Amniotic epithelial cell (primary cell): ENCODE data around the gene DSC2.
"Not testable (repeated sequence)": the region's sequence is repeated elsewhere in the genome, so short reads cannot be mapped to it uniquely, and the experiment has no call there.

Experiments used
- DNase-seq: peaks from one replicate; pipeline ENCODE4 v3.0.0-alpha.2; 2010; ENCODE audit warnings: low read depth

Gene DSC2

GRCh38 chr18:31102025-31102684 lies at the start of gene DSC2:
TSS of gene DSC2 (minus strand) at chr18:31102421. CDS start at chr18:31101971, 450 bp downstream.
- peak; percentile 2 for DNase-seq

DNA sequence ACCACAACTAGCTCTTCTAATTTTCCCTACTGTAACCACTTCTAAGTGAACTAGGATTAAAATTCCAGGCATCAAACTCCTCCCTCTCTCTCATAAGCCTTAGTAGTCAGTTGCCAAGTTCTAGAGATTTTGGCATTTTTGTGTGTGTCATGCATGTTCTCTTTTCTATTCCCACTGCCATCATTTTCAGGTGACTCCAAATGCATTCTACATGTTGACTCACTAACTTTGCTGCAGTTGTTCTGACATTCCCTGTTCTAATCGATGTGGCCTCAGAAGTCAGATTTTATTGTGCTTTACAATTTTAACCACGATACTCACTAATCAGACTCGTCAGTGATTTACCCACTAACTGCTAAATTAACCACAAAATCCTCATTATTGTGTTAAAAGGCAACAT lies 47.1 kb upstream of the DSC2 start:
- DNase-seq = peak; percentile 5

GRCh38 chr18:31148600-31148999 lies 46.4 kb upstream of the DSC2 start:
- peak; percentile 51 for DNase-seq

- DNase-seq = peak; percentile 78
These were observed 44.6 kb upstream of the DSC2 start for GRCh38 chr18:31146809-31147208.

DNA sequence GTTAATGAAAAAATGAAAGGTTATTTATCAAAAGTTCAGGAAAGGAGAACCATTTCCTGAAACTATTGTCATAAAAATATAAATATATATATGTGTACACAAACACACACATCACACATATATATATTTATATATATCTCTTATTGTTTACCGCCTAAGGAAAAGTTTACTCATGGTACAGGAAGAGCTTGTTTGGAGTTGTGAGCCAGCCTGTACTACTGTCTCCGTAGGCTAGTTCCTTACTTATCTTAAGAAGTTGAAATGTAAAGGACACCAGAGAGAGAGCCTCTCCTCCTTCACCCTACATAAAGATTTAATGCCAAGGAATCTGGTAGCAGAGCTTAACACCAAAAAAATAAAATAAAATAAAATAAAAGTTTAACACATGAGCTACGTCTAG lies 40.8 kb upstream of the DSC2 start:
- no peak for DNase-seq

DNA sequence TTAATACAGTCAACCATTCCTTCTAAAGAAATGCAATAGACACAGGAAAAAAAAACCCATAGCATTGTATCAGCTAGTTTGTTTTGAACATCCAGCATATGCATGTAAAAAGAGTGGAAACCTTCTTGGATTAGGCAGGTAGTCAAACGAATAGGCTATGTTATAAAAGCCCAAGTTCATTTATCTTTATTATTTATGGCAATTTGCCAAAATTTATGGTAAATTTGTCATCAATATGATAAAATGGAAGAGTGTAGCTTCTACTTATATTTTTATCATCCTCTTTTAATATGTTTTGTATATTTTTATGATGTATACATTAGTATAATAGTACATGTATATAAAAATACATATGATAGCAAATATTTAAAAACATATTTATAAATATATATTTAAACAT lies 36.5 kb upstream of the DSC2 start:
- DNase-seq = no peak

- no peak for DNase-seq
These were observed 32.8 kb upstream of the DSC2 start for GRCh38 chr18:31134988-31135529.

GRCh38 chr18:31129398-31130115 lies 27.3 kb upstream of the DSC2 start:
- DNase-seq = no peak

DNA sequence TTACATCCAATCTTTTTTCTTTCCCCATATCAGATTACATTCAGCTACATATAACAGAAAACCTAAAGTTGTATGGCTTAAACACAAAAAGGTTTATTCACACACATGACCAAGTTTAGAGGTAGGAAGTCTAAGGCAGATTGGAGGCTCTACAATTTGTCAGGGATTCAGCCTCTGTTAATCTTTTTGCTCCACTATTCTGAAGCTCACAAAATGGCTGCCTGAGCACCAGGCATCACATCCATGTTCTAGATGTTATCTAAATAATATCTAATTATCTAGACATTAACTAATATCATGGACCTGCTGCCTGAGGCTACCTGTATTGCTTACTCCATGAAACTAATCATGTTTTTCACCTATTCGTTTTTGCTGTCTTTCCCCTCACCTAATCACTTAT lies 23.7 kb upstream of the DSC2 start:
- no peak for DNase-seq

GRCh38 chr18:31123125-31123524 lies 20.9 kb upstream of the DSC2 start:
- not testable (repeated sequence) for DNase-seq

- DNase-seq = no peak
These were observed 18.4 kb upstream of the DSC2 start for GRCh38 chr18:31120594-31120993.

GRCh38 chr18:31116853-31117595 lies 14.8 kb upstream of the DSC2 start:
- DNase-seq = no peak

- no peak for DNase-seq
These were observed 10.6 kb upstream of the DSC2 start for GRCh38 chr18:31112804-31113203.

DNA sequence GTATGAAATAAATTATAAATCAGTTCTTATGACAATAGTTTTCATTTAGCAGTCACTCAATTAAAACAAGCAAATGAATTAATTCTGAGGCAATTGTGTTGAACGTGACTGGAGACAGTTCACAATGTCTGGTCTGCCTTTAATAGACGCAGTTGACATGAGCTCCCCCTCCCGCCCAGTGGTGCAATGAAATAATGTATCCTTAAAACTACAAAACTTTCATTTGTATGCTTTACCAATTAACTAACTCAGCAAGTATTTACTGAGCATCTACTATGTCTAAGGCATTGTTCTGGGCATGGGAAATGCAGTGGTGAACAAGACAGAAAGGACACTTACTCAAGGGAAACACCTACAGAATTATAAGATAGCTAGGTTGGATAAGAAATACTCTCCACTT lies 3.5 kb upstream of the DSC2 start:
- peak; percentile 2 for DNase-seq

- DNase-seq = no peak
These were observed 2.2 kb upstream of the DSC2 start for GRCh38 chr18:31104444-31104843.

DNA sequence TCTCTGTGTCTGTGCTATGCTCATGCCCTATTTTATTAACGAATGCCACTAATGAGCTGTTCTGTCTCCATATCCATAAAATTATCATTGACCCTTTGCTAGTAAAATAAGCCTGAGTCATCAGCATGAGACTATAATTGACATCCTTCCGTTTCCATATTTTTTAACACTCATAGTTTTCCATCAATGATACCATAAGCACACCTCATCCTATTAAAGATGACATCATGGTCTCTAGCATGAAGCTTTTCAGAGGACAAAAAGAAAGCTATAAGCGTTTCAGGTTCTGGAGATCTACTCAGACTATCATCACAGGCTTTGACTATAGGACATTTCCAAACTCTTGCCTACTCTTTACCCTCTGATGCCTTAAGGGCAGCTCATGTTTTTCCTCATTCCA lies 1.2 kb upstream of the DSC2 start:
- no peak for DNase-seq

GRCh38 chr18:31102941-31103340 lies 720 bp upstream of the DSC2 start:
- peak; percentile 3 for DNase-seq

GRCh38 chr18:31101183-31102024 lies 817 bp downstream of the DSC2 start:
- DNase-seq = peak; percentile 18

DNA sequence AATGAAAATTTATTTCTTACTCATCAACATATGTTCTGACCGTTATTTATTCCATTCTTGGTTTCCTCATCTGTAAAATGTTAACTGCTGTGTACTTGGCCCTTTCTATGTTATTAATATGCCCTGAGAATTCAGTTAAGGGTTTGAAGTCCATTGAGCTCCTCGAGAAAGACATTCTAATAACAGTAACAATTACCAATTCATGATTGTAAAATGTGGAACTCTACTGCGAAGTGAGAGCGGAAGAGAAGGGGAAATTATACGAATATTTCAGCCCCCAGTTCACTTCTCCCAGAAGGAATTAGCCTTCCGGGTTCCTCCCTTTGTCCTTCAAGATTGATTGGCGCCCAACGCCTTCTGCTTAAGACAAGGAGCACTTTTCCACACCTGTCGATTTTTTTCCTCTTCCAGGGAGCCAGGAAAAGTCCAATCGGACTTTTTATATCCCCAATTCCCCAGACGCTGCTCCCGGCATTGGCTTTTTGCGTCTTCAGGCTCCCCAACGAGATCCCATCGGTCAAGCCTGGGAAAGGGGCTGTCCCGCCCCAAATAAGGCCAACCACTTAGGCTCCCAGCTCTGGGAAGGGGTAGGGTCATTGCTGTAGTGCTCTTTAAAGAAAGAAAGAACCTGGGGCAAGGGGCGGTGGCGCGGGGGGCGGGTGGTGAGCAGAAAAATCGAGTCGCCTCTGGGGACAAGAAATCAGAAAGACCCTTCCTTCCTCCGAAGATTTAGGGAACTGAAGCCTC lies 1.6 kb downstream of the DSC2 start:
- DNase-seq = peak; percentile 15

DNA sequence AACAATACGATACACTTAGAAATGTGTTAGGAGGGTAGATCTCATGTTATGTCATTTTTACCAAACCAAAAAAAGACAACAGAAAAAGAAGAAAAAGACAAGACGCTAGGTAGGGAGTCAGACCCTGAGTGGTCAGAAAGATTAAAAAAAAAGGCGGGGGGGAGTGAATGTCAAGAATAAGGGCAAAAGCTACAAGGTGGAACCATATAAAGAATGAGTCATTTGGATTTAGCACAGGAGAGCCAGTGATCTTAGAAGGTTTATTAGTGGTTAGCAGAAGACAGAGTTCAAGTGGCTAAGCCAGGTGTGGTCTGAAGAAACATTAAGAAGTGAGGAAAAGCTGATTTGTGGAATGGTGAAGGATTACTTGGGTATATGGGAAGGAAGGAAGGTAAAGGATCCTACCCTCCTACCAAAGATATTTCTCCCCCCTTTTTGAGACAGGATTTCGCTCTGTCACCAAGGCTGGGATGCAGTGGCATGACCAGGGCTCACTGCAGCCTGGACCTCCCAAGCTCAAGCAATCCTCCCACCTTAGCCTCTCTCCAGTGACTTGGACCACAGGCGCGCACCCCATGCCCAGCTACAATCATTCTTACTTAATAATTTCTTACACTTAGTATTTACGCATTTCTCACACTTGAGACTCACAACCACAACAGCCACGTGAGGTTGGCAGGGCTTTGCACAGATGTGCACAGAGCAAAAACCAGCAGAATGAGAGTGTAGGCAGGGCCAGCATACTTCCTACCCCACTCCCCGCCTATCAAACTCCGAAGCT lies 2.6 kb downstream of the DSC2 start:
- no peak for DNase-seq
